NCI-H1092 treated with DMSO at 0.1 percent for 48 hours (cell line): ENCODE data around the gene CLCN6.

Experiments
- DNase-seq: peaks from one replicate; lab custom pipeline; 2025; lab: John Stamatoyannopoulos, UW

CLCN6 gene

DNA sequence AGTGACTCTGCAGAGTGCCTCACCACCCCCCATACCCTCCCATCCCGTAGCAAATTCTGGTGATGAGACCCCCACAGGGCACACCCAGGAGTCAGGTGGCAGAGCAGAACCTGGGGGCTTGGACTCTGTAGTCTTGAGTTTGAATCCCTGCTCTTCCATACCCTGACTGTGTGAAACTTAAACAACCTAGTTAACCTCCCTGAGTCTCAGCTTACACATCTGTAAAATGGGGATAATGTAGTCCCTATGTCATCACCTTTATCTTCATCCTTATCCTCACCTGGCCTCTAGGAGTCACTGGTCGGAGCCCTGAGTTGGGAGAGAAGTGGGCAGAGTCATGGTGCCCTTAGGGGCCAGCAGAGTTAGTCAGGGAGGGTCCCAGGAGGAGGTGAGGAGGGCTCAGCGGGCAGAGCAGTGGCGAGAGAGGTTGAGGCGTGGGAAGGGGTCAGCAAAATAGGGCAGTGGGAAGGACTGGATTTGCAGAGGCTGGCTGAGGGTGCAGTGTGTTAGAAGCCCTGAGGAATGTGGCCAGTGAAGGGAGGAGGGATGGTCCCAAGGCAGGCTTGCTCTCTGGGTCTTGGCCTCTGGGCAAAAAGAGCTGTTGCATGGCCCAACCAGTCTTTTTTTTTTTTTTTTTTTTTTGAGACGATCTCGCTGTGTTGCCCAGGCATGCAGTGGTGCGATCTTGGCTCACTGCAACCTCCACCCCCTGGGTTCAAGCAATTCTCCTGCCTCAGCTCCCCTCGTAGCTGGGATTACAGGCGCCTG, 25.4 kb upstream of the CLCN6 start:
- DNase-seq: no peak

DNA sequence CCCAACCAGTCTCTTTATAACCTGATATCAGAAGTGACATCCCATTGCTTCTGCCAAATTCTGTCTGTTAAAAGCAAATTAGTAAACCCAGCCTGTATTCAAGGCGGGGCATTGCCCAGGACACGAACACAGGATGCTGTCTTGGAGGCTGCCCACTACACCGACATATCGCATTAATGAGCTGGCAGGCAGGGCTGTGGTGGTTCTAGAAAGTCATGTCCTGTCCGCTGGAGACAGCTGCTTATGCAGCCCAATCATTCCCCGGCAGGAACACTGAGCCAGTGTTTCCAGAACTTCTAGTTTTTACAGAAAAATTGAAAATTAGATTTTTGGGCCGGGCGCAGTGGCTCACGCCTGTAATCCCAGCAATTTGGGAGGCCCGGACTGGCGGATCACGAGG, 24.7 kb upstream of the CLCN6 start:
- no peak for DNase-seq

DNA sequence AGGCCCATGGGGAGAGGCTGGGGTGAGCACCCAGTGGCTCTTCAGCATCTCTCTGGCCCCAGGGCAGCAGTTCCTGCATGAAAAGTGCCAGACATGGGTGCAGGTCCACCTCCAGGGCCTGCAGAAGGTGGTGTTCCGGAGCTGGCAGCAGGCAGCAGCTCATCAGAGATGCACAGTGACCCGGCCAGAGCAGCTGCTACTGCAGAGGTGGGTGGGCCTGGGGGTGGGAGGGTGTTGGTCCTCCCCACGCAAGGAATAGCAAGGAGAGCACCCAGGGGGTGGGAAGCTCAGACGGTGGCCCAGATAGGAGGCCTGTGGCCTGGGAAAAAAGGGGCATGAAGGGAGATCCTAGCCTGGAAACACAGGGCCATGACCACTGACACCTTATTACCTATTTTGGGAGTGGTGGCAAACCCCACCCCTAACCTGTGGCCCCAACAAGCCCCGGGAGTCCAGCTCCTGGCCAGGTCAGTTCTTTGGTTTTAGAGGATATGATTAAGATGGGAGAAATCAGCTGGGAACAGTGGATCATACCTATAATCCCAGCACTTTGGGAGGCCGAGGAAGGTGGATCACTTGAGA, 23.8 kb upstream of the CLCN6 start:
- DNase-seq: no peak

DNA sequence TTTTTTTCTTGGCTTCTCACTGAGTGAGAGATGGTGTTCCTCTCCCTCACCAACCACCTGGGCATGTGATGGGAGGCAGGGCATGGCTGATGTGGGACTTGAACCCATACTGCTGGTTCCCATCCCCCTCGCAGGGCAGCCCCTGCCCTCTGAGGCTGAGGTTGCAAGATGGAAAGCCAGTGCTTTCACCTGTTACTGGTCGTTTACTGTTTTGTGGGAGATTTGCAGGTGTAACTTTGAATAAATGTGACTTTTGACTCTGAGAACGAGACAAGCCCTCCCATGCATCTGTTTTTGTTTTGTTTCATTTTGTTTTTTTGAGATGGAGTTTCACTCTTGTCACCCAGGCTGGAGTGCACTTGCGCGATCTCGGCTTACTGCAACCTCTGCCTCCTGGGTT, 22.4 kb upstream of the CLCN6 start:
- DNase-seq: no peak

DNA sequence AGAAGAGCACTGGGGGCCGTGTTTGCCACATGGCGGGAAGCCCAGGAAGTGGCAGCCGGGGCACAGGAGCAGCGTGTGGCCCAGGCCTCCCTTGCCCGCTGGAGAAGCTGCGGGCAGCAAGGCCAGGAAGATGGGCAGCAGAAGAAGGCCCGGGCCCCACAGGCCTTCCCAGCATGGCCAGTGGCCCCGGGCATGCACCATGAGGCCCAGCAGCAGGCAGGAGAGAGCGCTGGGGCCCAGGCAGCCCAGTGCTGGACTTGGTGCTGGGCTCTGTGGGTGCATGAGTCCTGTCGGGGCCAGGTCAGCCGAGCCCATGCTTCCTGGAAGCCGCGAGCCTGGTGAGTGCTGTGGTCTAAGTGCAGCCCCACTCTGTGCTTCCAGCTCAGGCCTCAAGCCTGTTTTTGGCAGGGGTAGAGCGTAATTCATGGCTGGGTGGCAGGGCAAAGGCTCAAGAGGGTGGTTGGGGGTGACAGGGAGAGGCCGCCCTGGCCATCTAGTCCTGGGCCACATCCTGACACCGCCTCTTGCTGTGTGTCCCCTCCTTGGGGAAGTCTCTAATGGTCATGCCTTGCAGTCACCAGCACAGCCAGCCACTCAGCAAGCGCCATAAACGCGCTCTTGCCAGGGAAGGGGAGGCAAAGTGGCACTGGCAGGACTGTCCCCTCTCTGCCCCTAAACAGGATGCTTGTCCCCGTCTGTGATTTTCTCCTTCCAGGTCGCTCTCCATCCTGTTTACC, 21.6 kb upstream of the CLCN6 start:
- no peak for DNase-seq

DNA sequence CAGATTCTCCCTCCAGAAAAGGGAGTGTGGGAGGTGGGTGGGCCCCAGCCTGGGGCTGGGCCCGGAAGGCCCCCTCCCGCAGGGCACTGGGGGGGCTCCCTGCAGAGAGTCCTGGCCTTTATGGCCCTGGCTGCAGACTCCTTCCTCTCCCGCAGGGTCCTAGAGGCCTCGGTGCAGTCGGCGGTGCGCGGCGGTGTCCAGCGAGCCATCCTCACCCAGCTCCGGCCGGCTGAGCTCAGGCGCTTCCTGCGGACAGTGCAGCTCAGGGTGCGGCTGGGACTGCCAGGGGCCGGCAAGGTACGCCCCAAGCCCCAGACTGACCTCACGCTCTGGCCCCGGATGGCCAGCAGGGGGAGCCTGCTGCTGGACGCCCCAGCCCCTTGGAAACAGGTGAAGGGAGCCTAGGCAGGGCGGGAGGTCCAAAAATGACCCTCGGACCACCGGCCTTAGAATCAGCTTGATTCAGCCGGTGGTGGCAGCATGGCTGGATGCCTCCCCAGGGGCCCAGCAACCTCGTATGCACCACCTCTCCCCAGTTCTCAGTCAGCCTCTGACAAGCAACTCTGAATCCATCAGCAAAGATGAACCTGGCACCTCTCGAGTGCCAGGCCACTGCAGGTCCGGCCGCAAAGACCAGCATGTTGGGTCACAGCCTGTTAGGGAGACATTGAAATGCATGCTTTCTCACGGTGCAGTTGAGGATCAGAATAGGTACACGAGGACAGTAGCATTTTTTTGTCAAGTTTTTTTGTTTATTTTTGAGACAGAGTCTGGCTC, 20.8 kb upstream of the CLCN6 start:
- DNase-seq: peak; percentile 23

DNA sequence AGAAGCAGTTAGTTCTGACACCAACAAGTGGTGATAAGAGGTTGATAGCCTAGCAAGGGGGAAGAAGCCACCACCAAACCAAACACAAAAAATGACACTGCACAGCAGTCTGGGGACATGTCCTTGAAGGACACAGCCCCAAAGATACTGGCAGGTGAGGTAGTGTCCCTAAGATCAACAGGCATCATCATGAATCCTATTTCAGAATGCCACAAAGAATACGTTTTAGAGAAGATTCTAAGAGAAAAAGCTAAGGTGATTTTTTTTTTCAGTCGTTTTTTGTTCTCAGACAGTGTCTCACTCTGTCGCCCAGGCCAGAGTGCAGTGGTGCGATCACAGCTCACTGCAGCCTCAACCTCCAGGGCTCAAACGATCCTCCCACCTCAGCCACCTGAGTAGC, 19.8 kb upstream of the CLCN6 start:
- no peak for DNase-seq

DNA sequence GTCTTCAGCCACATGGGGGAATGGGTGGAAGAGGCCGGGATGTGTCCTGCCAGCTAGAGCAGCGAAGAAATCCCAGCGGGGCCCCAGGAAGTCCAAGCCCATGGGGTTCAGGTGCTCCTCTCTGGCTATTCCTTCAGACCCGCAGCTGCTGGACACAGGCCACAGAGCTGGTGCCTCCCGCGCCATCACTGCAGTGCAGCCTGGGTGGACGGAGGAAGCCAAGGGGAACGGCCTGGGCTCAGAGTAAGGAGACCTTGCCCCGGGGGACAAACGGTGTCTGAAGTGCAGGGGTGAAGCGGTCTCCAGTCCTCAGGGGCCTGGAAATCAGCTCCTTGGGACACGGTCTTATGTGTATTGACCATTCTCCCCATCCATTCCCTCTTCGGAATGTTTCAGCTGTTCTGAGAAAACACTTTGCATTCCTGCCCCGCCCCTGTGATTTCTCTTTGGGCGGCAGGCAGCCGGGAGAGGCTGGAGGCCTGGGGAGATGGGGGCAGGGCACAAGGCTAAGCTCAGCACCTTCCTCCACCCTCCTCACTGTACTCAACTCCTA, 18.7 kb upstream of the CLCN6 start:
- DNase-seq: no peak

DNA sequence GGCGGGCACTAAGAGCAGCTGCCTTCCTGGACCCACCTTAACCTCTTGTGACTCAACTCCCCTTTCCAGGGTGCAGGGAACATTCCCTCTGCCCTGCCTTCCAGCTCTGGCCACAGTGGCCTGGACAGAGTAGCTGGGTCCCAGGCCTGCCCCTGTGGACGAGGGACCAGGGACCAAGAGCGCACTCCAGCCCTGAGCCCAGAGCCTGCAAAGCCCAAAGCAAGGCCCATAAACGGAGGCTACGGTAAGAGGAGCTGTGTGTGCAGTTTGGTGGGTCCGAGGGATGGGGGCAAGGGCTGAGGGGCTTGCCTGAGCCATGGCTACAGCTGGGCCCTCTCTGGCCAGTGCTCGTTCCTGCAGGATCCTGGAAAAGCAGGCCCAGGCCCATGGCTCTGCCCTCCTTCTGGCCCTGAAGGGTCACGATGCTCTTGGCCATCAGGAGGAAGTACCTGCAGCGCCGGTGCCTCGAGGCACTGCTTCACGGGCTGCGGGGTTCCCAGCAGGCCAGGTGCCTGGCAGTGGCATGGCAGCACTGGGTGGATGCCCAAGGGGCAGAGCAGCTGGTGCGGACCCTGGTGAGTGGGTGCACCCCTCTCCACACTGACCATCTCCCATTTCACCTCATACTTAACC, 18.1 kb upstream of the CLCN6 start:
- DNase-seq: no peak

DNA sequence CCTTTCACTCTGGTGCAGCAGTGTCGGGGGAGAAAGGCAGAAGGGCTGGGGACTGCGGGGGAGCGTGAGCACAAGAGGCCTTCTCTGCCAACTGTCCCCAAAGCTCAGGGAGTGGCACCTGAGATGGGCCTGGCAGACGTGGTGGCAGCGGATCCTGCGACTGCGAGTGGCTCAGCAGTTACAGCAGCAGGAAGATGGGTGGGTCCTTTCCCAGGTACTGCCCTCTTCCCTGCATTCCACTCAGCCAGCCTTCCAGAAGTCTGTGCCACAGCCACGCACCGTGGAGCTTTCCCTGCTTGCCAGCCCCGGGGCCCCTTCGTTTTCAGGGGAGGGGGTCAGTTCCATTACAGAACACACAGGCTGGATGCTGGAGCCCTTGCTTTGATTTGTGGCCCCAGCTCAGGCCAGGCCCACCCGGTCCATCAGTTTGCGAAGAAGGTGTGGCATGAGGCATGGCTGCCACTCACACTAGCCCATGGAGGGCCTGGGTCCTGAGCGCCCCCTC, 17.4 kb upstream of the CLCN6 start:
- DNase-seq: no peak

DNA sequence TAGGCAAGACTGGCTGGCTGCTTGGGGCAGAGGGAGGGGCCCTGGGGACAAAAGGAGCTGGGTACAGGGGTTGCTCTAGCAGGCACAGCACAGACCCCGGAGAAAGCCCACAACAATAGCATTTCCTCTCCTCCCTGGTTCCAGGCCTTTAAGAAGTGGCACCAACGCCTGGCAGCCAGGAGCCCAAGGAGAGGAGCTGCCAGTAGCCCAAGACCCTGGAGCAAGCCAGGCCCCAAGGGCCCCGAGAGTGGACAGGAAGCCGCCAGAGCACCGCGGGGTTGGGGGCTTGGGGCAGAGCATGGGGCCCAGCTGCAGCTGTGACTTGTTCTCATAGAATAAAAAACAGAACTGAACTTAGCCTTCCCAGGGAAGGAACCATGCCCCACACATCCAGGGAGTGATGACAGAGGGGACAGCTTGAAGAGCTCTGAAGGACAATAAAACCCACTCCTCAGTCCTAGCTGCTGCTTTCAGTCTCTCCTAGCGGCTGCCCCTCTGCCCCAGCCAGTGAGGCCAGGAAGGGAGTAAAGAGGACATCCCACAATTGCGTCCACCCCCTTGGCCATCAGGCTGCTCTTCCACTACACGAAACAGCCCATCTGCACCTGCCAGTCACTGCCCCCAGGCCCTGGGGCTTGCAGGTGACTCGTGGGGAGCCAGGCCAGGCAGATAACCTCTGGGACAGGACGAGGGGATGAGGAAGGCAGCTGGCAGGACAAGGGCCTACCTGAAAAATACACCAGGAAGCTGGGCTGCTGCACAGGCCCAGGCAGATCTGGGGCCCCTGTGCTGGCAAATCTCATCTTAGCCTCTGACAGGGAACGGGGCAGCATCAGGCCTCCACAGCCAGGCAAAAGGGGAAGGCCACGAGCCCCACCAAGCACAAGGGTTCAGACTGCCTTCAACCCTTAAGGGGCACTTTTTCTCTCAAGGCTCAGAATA, 16.6 kb upstream of the CLCN6 start:
- DNase-seq: no peak

DNA sequence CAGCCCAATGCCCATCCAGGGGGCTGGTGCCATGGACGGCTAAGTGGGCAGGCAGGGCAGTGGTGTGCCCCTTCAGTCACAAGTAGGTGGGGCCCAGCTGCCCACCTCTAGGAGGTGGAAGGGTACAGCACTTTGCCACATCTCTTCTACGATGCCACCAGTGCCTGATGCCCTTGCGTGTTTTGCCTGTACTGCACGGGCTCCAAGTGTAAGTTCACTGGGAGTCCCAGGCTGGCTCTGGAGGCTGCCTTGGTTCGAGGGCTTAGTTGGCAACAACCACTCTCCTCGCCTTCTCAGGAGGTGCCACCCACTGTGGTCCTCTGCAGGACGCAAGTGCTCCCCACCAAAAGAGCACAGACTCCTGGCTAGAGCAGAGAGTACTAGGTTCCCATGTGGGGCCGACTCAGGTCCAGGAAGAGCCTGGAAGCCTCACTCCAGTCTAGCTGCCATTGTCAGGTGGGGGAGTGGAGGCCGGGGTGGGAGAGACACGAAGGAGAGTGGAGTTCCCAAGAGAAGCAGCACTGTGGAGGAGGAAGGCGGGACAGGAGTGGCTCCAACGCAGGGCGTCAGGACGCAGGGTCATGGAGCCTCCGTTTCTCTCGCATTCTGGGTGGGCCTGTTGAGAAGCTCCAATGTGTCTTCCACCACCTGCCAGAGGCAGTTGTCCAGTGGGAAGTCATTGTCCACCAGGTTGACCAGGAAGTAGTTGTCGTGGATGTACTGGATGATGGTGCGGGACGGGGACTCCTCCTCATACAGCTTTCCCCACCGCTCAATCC, 15.7 kb upstream of the CLCN6 start:
- DNase-seq: no peak

DNA sequence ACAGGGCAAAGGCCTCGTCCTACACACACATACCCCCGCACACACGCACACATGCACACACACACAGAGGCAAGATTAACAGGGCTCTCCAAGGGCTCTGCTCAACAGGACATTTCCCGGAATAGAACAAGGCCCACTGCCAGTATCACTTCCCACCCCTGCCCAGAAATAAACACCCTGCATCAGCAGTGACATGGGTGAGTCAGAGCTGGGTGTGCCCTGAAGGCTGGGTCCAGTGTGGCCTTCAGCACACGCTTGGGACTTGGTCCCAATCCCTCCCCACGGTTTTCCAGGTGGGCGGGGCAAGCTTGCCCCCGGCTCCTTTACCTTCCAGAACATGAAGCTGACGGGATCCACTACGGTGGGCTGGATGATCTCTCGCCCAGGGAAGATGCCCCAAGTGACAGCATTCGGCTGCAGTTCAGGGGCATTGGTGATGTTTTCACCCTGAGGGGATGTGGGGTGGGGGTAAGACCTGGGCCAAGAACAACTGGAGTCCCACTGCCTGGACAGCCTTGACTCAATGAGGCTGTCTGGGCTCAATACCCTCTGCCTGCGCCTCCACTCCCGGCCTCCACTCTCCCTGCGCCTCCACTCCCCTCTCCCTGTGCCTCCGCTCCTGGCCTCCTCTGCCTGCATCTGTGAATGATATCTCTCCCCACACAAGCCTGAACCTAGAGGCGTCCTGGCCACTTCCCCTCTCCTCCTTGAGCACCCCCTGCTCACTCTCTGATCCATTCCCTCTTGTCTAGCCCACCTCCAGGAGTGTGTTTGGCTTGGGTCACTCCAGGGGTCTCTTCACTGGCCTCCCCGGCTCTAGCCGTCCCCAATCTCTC, 14.9 kb upstream of the CLCN6 start:
- DNase-seq: no peak

DNA sequence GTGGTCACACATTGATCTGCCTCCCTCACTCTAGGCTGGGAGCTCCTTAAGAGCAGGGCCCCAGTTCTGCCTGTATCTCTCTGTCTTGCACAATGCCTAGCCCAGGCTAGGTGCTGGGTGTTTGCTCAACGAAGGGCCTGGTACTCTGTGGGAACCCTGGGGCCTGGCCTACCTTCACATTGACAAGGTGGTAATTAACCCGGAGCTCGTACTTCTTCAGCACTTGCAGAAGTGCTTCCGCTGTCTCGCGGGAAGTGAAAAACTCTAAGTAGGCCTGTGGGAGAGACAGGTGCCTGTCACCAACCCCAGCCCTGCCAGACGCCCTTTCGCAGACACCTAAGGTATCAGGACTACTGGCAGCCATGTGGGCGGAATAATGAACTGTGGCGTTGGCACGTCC, 13.9 kb upstream of the CLCN6 start:
- no peak for DNase-seq

DNA sequence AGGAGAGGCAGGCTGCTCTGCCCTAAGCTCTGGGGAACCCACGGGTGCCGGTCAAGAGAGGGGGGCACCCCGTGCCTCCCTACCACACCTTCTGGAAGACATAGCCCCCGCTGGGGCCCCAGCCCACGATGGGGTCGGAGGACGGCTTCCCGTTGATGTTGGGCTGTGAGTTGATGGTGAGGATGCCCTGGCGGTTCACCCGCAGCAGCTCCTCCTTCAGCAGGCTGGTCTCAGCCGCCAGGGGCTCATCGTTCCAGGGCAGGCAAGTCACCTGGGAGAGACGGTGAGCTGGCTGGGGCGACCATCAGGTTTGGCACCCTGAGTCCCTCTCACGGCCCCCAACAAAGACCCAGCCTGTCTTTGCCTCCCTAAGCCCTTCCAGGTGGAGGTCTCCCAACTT, 12.2 kb upstream of the CLCN6 start:
- no peak for DNase-seq

DNA sequence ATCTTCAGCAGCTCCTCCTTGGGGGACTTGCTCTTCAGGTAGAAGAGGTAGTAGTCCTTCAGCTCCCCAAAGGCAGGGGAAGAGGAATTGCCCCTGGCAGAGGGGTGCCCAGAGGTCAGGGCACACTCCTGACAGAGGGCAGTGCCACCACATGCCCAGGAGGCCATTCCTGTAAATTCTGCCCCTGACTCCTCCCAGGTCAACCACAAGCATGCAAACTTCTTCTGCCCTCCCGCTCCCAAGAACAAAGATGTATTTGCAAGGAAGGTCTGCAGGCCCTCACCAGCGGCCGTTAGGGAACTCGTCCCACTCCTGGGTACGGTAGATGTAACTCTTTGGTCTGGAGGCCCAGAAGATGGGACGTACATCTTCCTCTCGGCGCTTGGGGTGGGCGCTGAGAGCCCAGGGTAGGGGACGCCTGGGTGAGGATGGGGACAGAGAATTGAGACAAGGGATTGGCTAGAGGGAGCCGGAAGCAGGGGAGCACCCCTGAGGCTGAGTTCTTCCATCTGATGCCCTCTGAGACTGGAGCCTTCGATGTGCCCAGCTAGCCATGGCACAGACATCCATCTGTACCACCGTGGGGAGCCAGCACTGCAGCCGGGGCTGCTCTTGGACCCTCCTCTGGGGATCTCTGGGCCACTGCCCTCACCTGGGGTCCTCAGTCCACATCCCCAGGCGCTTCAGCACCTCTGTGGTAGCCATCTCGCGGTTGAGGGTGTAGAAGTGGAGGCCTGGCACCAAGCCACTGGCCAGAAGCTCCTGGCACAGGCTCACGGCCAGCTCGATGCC, 11.3 kb upstream of the CLCN6 start:
- no peak for DNase-seq

DNA sequence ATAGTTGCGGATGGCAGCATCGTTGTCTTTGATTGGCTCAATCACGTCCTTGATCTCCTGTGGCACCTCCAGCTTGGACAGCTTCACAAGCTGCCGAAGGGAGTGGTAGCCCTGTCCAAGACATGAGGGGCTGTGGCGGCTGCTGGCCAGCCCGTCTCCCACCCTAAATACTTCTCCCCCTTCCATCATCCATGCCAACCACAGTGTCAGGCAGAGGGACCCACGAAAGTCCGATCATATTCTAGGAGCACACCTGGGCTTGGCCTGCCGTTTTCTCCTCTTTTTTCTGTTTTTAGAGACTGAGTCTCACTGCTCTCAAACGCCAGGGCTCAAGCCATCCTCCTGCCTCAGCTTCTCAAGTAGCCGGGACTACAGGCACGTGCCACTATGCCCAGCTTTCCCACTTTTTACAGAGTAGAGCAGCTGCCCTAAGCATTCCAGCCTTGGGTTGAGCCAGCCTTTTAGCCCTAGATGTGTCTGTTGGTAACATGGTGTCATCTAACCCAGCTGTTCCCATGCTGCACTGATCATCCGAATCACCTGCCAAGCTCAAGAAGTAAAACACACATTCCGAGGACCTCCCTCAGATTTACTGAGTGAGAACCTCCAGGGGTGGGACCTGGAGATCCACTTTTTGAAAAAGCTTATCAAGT, 10.6 kb upstream of the CLCN6 start:
- no peak for DNase-seq
